Testis (tissue), 3 donors: ENCODE data around the gene CNOT10. TPM values are rescaled to one million over a fixed set of nuclear protein-coding genes. Genes with fewer than 3 reads are reported as not detected.
"Not testable (repeated sequence)": the region's sequence is repeated elsewhere in the genome, so short reads cannot be mapped to it uniquely, and the experiment has no call there.

Experiments
- DNase-seq: peaks from one replicate; pipeline ENCODE4 v3.0.0-alpha.2; 2019
- H3K27ac ChIP-seq, 2 donors: fragments of 200-600 bp; sonication (generic); one replicate each; pipeline ENCODE4 v1.5.1; 2019
- H3K27me3 ChIP-seq: fragments of 200-600 bp; sonication (generic); one replicate; pipeline ENCODE4 v1.5.1; 2019
- H3K36me3 ChIP-seq: fragments of 200-600 bp; sonication (generic); one replicate; pipeline ENCODE4 v1.5.1; 2017; ENCODE audit warnings: low read depth; ENCODE audit errors: missing control alignments
- H3K4me1 ChIP-seq: fragments of 200-600 bp; sonication (generic); one replicate; pipeline ENCODE4 v1.5.1; 2019
- H3K4me3 ChIP-seq, 2 donors: fragments of 200-600 bp; sonication (generic); one replicate each; pipeline ENCODE4 v1.5.1; 2017 to 2019
- H3K9me3 ChIP-seq: fragments of 200-600 bp; sonication (generic); one replicate; pipeline ENCODE4 v1.5.1; 2017
- POLR2A ChIP-seq: fragments of 450-650 bp; IDR thresholded peaks from one replicate; pipeline ENCODE4 v1.6.1; 2017; ENCODE audit warnings: antibody characterized with exemption, mild to moderate bottlenecking, moderate library complexity
- WGBS, 2 donors: methylation state at CpG; one replicate each; pipeline ENCODE4 v1.1.5; 2018; 5-methylcytosine and 5-hydroxymethylcytosine counted together
- intact Hi-C: fragments of 100-400 bp; cut with DNase I; formaldehyde crosslinking; loops from one replicate; pipeline ENCODE4 v1.15.1; 2023; ENCODE audit warnings: low total_unique reads
- polyA plus RNA-seq: library from polyadenylated mRNA; stranded (reverse); fragments of 350-450 nt; fragmentation: Illumina TruSeq; extraction: RNeasy Lipid Tissue Mini Kit (QIAGEN cat#74804); gene quantifications from one replicate; pipeline ENCODE4 v1.2.3, GENCODE V29; 2014; ENCODE audit warnings: low read depth, low replicate concordance; ENCODE audit not compliant: insufficient read depth
- total RNA-seq, 2 donors: library from RNA; depleted of rRNA; stranded (reverse); fragments of >200 nt; gene quantifications; one replicate each; pipeline ENCODE4 v1.2.3, GENCODE V29; 2016
- TF ChIP-seq, protein P1 (sequence below), 3 experiments: fragments of 450-650 bp in 2 of 3; fragments of 200-600 bp in 1 of 3; sonication (generic) in 1 of 3; IDR thresholded peaks; one replicate each; pipeline ENCODE4 v1.5.1; 2016 to 2019; ENCODE audit warnings: antibody characterized with exemption in 3 of 3, mild to moderate bottlenecking in 2 of 3, moderate library complexity in 1 of 3

Gene CNOT10
- total and polyA plus RNA-seq, 3 donors from 2014 or later, result 56.4 to 100 (median 65.2) TPM

GRCh38 chr3:32643816-32644215 is 41.2 kb upstream of the CNOT10 start:
- Histone ChIP-seq H3K27ac (no peak overlapping the region), H3K4me1 (no peaks in the 10 kb centered on the region), H3K9me3 (no peaks in the 10 kb centered on the region), H3K36me3 (no peaks in the 10 kb centered on the region), H3K4me3 (no peak overlapping the region), H3K27me3 (no peaks in the 10 kb centered on the region)
- no peak for DNase-seq
- 66 to 75% methylated on average over 4 of the region's 4 CpGs for WGBS, 2 donors
- intact Hi-C loops, result no loop called here
- no peak for TF ChIP-seq POLR2A
- TF ChIP-seq, protein P1, sequence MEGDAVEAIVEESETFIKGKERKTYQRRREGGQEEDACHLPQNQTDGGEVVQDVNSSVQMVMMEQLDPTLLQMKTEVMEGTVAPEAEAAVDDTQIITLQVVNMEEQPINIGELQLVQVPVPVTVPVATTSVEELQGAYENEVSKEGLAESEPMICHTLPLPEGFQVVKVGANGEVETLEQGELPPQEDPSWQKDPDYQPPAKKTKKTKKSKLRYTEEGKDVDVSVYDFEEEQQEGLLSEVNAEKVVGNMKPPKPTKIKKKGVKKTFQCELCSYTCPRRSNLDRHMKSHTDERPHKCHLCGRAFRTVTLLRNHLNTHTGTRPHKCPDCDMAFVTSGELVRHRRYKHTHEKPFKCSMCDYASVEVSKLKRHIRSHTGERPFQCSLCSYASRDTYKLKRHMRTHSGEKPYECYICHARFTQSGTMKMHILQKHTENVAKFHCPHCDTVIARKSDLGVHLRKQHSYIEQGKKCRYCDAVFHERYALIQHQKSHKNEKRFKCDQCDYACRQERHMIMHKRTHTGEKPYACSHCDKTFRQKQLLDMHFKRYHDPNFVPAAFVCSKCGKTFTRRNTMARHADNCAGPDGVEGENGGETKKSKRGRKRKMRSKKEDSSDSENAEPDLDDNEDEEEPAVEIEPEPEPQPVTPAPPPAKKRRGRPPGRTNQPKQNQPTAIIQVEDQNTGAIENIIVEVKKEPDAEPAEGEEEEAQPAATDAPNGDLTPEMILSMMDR (IDR thresholded peaks at IDR 0.05), result no peak

DNA sequence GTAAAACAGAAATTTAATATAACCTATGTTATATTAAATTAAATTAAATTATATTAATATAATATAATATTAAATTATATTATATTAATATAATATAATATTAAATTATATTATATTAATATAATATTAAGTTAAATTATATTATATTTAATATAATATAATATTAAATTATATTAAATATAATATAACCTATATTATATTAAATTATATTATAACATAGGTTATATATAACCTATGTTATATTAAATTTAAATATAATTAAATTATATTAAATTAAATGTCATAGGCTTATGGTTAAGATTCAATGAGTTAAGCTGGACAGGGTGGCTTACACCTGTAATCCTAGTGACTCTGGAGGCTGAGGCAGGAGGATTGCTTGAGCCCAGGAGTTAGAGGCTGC is 40.6 kb upstream of the CNOT10 start:
- TF ChIP-seq, protein P1 (IDR thresholded peaks at IDR 0.05), result no peak
- TF ChIP-seq POLR2A, result no peak
- Histone ChIP-seq H3K9me3 (no peaks in the 10 kb centered on the region), H3K36me3 (no peaks in the 10 kb centered on the region), H3K27ac (no peak overlapping the region), H3K4me1 (no peaks in the 10 kb centered on the region), H3K4me3 (no peak overlapping the region), H3K27me3 (no peaks in the 10 kb centered on the region)
- intact Hi-C loops, result no loop called here
- no peak for DNase-seq

GRCh38 chr3:32646761-32647160 is 38.2 kb upstream of the CNOT10 start:
- H3K27ac ChIP-seq, result no peak overlapping the region
- H3K4me1 ChIP-seq, result no peaks in the 10 kb centered on the region
- H3K36me3 ChIP-seq, result no peaks in the 10 kb centered on the region
- H3K27me3 ChIP-seq, result no peaks in the 10 kb centered on the region
- intact Hi-C loops, result no loop called here
- 45 to 69% methylated on average over 1 of the region's 1 CpG for WGBS, 2 donors
- no peak overlapping the region for H3K4me3 ChIP-seq
- no peak for DNase-seq
- TF ChIP-seq, protein P1 (IDR thresholded peaks at IDR 0.05), result no peak
- no peak for TF ChIP-seq POLR2A
- no peaks in the 10 kb centered on the region for H3K9me3 ChIP-seq

DNA sequence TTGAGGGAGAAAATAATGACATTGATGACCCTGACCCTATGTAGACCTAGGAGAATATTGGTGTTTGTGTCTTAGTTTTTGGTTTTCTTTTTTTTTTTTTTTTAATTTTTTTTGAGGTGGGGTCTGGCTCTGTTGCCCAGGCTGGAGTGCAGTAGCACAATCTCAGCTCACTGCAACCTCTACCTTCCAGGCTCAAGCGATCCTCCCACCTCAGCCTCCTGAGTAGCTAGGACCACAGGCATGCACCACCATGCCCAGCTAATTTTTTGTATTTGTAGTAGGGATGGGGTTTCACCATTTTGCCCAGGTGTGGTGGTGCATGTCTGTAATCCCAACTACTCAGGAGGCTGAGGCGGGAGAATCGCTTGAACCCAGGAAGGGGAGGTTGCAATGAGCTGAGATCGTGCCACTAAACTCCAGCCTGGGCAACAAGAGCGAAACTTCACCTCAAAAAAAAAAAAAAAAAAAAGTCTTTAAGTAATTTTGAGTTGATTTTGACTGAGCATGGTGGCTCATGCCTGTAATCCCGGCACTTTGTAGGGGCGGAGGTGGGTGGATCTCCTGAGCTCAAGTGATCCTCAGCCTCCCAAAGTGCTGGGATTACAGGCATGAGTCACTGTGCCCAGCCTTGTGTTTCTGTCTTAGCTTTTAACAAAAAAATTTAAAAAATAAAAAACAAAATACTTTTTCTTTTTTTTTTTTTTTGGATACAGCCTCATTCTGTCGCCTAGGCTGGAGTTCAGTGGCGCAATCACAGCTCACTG is 32.5 kb upstream of the CNOT10 start:
- H3K27me3 ChIP-seq, H3K27ac ChIP-seq, H3K4me1 ChIP-seq, H3K9me3 ChIP-seq, DNase-seq, intact Hi-C loops, H3K4me3 ChIP-seq, H3K36me3 ChIP-seq: not testable (repeated sequence)
- WGBS, 2 donors, result 90 to 95% methylated on average over 6 to 9 of the region's 9 CpGs

- H3K36me3 ChIP-seq, result no peaks in the 10 kb centered on the region
- 78 to 84% methylated on average over 3 of the region's 3 CpGs for WGBS, 2 donors
- no peak overlapping the region for H3K27ac ChIP-seq
- intact Hi-C loops, result no loop called here
- DNase-seq, result no peak
- TF ChIP-seq, protein P1 (IDR thresholded peaks at IDR 0.05), result no peak
- TF ChIP-seq POLR2A, result no peak
- H3K9me3 ChIP-seq, result no peaks in the 10 kb centered on the region
- no peak overlapping the region for H3K4me3 ChIP-seq
- H3K4me1 ChIP-seq, result no peaks in the 10 kb centered on the region
- H3K27me3 ChIP-seq, result no peaks in the 10 kb centered on the region
These were observed 29.8 kb upstream of the CNOT10 start for GRCh38 chr3:32655167-32655566.
